Upper lobe of left lung (tissue), 4 donors: ENCODE data around the gene RASGRF1.

Experiments used
- CTCF ChIP-seq, 6 experiments: fragments of 450-650 bp in 4 of 6; fragments of 200-600 bp in 2 of 6; sonication (generic) in 2 of 6; IDR thresholded peaks; one replicate each; pipeline ENCODE4 v1.5.1; 2016 to 2019; ENCODE audit warnings: antibody characterized with exemption in 6 of 6
- EP300 ChIP-seq, 4 donors: sonication (generic); formaldehyde crosslinking; IDR thresholded peaks; one replicate each; pipeline ENCODE4 v1.5.1; 2017; ENCODE audit warnings: antibody characterized with exemption in 4 of 4, control low read depth in 2 of 4
- POLR2A ChIP-seq, 4 donors: fragments of 450-650 bp; IDR thresholded peaks; one replicate each; pipeline ENCODE4 v1.5.1; 2016 to 2017; ENCODE audit warnings: antibody characterized with exemption in 4 of 4, mild to moderate bottlenecking in 2 of 4
- POLR2AphosphoS5 ChIP-seq, 2 donors: sonication (generic); formaldehyde crosslinking; IDR thresholded peaks; one replicate each; pipeline ENCODE4 v1.5.1; 2017; ENCODE audit warnings: antibody characterized with exemption in 2 of 2

- TF ChIP-seq CTCF (IDR thresholded peaks at IDR 0.05), result no peak
- TF ChIP-seq POLR2AphosphoS5 (IDR thresholded peaks at IDR 0.05), result no peak
- TF ChIP-seq EP300 (IDR thresholded peaks at IDR 0.05), result no peak
- no peak for TF ChIP-seq POLR2A (IDR thresholded peaks at IDR 0.05)
These were observed 23.3 kb downstream of the RASGRF1 start for GRCh38 chr15:79067072-79067833.
